H9 (cell line): ENCODE results near the gene ZNF555. TPM values are rescaled to one million over a fixed set of nuclear protein-coding genes. Genes with fewer than 3 reads are reported as not detected.

ENCODE experiments used
- DNase-seq: peaks from one replicate; pipeline ENCODE4 v3.0.0-alpha.2; 2017
- H2AFZ ChIP-seq: one replicate; pipeline ENCODE4 v1.6.1; 2013; ENCODE audit warnings: mild to moderate bottlenecking, low read length, control low read depth, moderate library complexity
- H2AK5ac ChIP-seq: 2 replicates; pipeline ENCODE4 v1.6.1; 2013; ENCODE audit warnings: low read length, control low read depth, mixed read lengths; ENCODE audit not compliant: insufficient read length
- H2BK120ac ChIP-seq: one replicate; pipeline ENCODE4 v1.6.1; 2013; ENCODE audit warnings: low read depth, mild to moderate bottlenecking, low read length, control low read depth, inconsistent platforms; ENCODE audit not compliant: poor library complexity, severe bottlenecking
- H2BK12ac ChIP-seq: 2 replicates; pipeline ENCODE4 v1.6.1; 2013; ENCODE audit warnings: low read length, control low read depth, mixed read lengths, low read depth; ENCODE audit not compliant: insufficient read length
- H2BK15ac ChIP-seq: 2 replicates; pipeline ENCODE4 v1.6.1; 2013; ENCODE audit warnings: low read depth, low read length, control low read depth
- H2BK20ac ChIP-seq: one replicate; pipeline ENCODE4 v1.6.1; 2013; ENCODE audit warnings: low read depth, mild to moderate bottlenecking, low read length, control low read depth, inconsistent platforms; ENCODE audit not compliant: poor library complexity, severe bottlenecking
- H2BK5ac ChIP-seq: 2 replicates; pipeline ENCODE4 v1.6.1; 2013; ENCODE audit warnings: low read length, control low read depth, mixed read lengths; ENCODE audit not compliant: insufficient read length
- H3K14ac ChIP-seq: 2 replicates; pipeline ENCODE4 v1.6.1; 2013; ENCODE audit warnings: low read length, control low read depth; ENCODE audit not compliant: insufficient read depth
- H3K18ac ChIP-seq: 2 replicates; pipeline ENCODE4 v1.6.1; 2013; ENCODE audit warnings: low read depth, mild to moderate bottlenecking, mixed read lengths, low read length, control low read depth; ENCODE audit not compliant: insufficient read length
- H3K23ac ChIP-seq: 2 replicates; pipeline ENCODE4 v1.6.1; 2013; ENCODE audit warnings: low read length, control low read depth, mixed read lengths, low read depth; ENCODE audit not compliant: insufficient read length
- H3K23me2 ChIP-seq: 2 replicates; pipeline ENCODE4 v1.6.1; 2013; ENCODE audit warnings: low read depth, mild to moderate bottlenecking, mixed read lengths, low read length, control low read depth; ENCODE audit not compliant: insufficient read length, poor library complexity, severe bottlenecking
- H3K27ac ChIP-seq: 2 replicates; pipeline ENCODE4 v1.5.1; 2013; ENCODE audit warnings: low read length, control low read depth, mixed read lengths, low read depth; ENCODE audit not compliant: insufficient read length
- H3K27me3 ChIP-seq: 2 replicates; pipeline ENCODE4 v1.6.1; 2013; ENCODE audit warnings: low read length, control low read depth, inconsistent platforms; ENCODE audit not compliant: insufficient read depth
- H3K4ac ChIP-seq: 2 replicates; pipeline ENCODE4 v1.6.1; 2013; ENCODE audit warnings: low read depth, mild to moderate bottlenecking, control low read depth, inconsistent platforms, low read length, moderate library complexity
- H3K4me1 ChIP-seq: 2 replicates; pipeline ENCODE4 v1.6.1; 2013; ENCODE audit warnings: low read length, control low read depth, inconsistent platforms; ENCODE audit not compliant: insufficient read depth
- H3K4me2 ChIP-seq: 2 replicates; pipeline ENCODE4 v1.6.1; 2013; ENCODE audit warnings: low read length, control low read depth, mixed read lengths; ENCODE audit not compliant: insufficient read length, insufficient read depth
- H3K56ac ChIP-seq: 2 replicates; pipeline ENCODE4 v1.6.1; 2013; ENCODE audit warnings: low read depth, mild to moderate bottlenecking, mixed read lengths, low read length, control low read depth; ENCODE audit not compliant: insufficient read length
- H3K79me1 ChIP-seq: 2 replicates; pipeline ENCODE4 v1.6.1; 2013; ENCODE audit warnings: low read depth, mild to moderate bottlenecking, moderate library complexity, low read length, control low read depth, inconsistent platforms; ENCODE audit not compliant: insufficient read depth, poor library complexity, severe bottlenecking
- H3K79me2 ChIP-seq: 2 replicates; pipeline ENCODE4 v1.6.1; 2013; ENCODE audit warnings: low read length, control low read depth, inconsistent platforms; ENCODE audit not compliant: insufficient read depth
- H3K9ac ChIP-seq: 2 replicates; pipeline ENCODE4 v1.6.1; 2013; ENCODE audit warnings: low read length, control low read depth, mixed read lengths; ENCODE audit not compliant: insufficient read length; ENCODE audit errors: extremely low read depth
- H3K9me3 ChIP-seq: one replicate; pipeline ENCODE4 v1.6.1; 2013; ENCODE audit warnings: low read depth, low read length, inconsistent platforms; ENCODE audit not compliant: control insufficient read depth
- H3T11ph ChIP-seq: one replicate; pipeline ENCODE4 v1.6.1; 2013; ENCODE audit warnings: mild to moderate bottlenecking, low read length, control low read depth, inconsistent platforms
- H4K20me1 ChIP-seq: one replicate; pipeline ENCODE4 v1.6.1; 2013; ENCODE audit not compliant: control insufficient read depth, insufficient read length, insufficient read depth
- H4K5ac ChIP-seq: 2 replicates; pipeline ENCODE4 v1.6.1; 2013; ENCODE audit warnings: low read depth, mild to moderate bottlenecking, mixed read lengths, low read length, control low read depth; ENCODE audit not compliant: insufficient read length
- H4K8ac ChIP-seq: replicated peaks from 2 replicates; pipeline ENCODE4 v1.6.1; 2013; ENCODE audit warnings: low read length, control low read depth, mixed read lengths, low read depth; ENCODE audit not compliant: insufficient read length
- H4K91ac ChIP-seq: 2 replicates; pipeline ENCODE4 v1.6.1; 2013; ENCODE audit warnings: low read depth, mild to moderate bottlenecking, moderate library complexity, mixed read lengths, low read length, control low read depth; ENCODE audit not compliant: insufficient read length
- H3K27ac Mint-ChIP-seq, 3 experiments: 2 replicates in 2 of 3; 3 replicates in 1 of 3; pipeline ENCODE4 v1.8.0; 2020 to 2021; ENCODE audit warnings: mixed read lengths in 3 of 3, mild to moderate bottlenecking in 1 of 3, moderate library complexity in 1 of 3
- H3K27me3 Mint-ChIP-seq: 2 replicates; pipeline ENCODE4 v1.8.0; 2021; ENCODE audit warnings: low read depth, mild to moderate bottlenecking, moderate library complexity, mixed read lengths
- H3K36me3 Mint-ChIP-seq, 3 experiments: 2 replicates in 2 of 3; 3 replicates in 1 of 3; pipeline ENCODE4 v1.8.0; 2020 to 2021; ENCODE audit warnings: low read depth in 3 of 3, mixed read lengths in 3 of 3; ENCODE audit not compliant: insufficient read depth in 1 of 3
- H3K4me1 Mint-ChIP-seq, 2 experiments: 2 replicates each; pipeline ENCODE4 v1.8.0; 2020; ENCODE audit warnings: mixed read lengths in 2 of 2
- H3K4me3 Mint-ChIP-seq, 2 experiments: 2 replicates in 1 of 2; 3 replicates in 1 of 2; pipeline ENCODE4 v1.8.0; 2020 to 2021; ENCODE audit warnings: mild to moderate bottlenecking in 2 of 2, mixed read lengths in 2 of 2, moderate library complexity in 1 of 2
- H3K9me3 Mint-ChIP-seq, 2 experiments: 2 replicates in 1 of 2; 3 replicates in 1 of 2; pipeline ENCODE4 v1.8.0; 2020; ENCODE audit warnings: mild to moderate bottlenecking in 2 of 2, mixed read lengths in 2 of 2, moderate library complexity in 1 of 2
- CTCF ChIP-seq: fragments of 200-600 bp; sonication (generic); conservative IDR thresholded peaks from 3 replicates; pipeline ENCODE4 v1.8.0; 2021; ENCODE audit warnings: antibody characterized with exemption, mild to moderate bottlenecking
- WGBS: extraction: QIAGEN DNeasy Blood & Tissue Kit; methylation state at CpG from one replicate; pipeline ENCODE4 v1.1.7; 2013; ENCODE audit warnings: missing lambda C conversion rate, low lambda C conversion rate, mixed read lengths; ENCODE audit not compliant: insufficient read length; ENCODE audit errors: extremely low coverage; 5-methylcytosine and 5-hydroxymethylcytosine counted together
- total RNA-seq: library from RNA; stranded (reverse); gene quantifications from 2 replicates; pipeline ENCODE4 v1.2.1, GENCODE V29; 2021

The ZNF555 gene
- total RNA-seq, 1 experiment from 2014 or later, result 7.8 TPM

GRCh38 chr19:2807379-2808128 is 33.7 kb upstream of the ZNF555 start:
- Histone ChIP-seq H3K79me1 (no peaks in the 10 kb centered on the region), H3K27ac (no peak overlapping the region), H3K27me3 (no peaks in the 10 kb centered on the region), H2BK120ac (no peak overlapping the region), H3K23ac (no peak overlapping the region), H3K56ac (no peak overlapping the region), H2AFZ (no peak overlapping the region), H4K20me1 (no peaks in the 10 kb centered on the region), H4K8ac (no peak overlapping the region), H3K18ac (no peak overlapping the region), H3K79me2 (no peaks in the 10 kb centered on the region), H3K4ac (no peak overlapping the region), H3K4me2 (no peak overlapping the region), H2BK12ac (no peak overlapping the region), H4K91ac (no peak overlapping the region), H2BK15ac (no peak overlapping the region), H3K14ac (no peak overlapping the region), H2BK5ac (no peak overlapping the region), H3K9me3 (no peaks in the 10 kb centered on the region), H3T11ph (no peak overlapping the region), H4K5ac (no peak overlapping the region), H2AK5ac (no peak overlapping the region), H3K23me2 (no peaks in the 10 kb centered on the region), H2BK20ac (no peak overlapping the region), H3K4me1 (no peaks in the 10 kb centered on the region), H3K9ac (no peak overlapping the region)
- no peak for DNase-seq
- H3K36me3 Mint-ChIP-seq, result peaks cover 20 to 65% (median 61%) of the 10 kb centered on the region in 3 experiments
- WGBS, result no CpG with 5 or more reads among the region's 56 CpGs
- H3K4me3 Mint-ChIP-seq, result no peak overlapping the region
- no peaks in the 10 kb centered on the region; the same call in 1 of the 2 replicates for H3K27me3 Mint-ChIP-seq
- H3K27ac Mint-ChIP-seq, result no peak overlapping the region
- H3K9me3 Mint-ChIP-seq, result no peaks in the 10 kb centered on the region
- no peak for TF ChIP-seq CTCF
- no peaks in the 10 kb centered on the region for H3K4me1 Mint-ChIP-seq
